UCSD-AML1 (cell line): Measurements from ENCODE around the gene GMCL1.
"Not testable (repeated sequence)": the region's sequence is repeated elsewhere in the genome, so short reads cannot be mapped to it uniquely, and the experiment has no call there.

Experiments used
- DNase-seq: peaks from one replicate; lab custom pipeline; 2025; ENCODE audit not compliant: unreplicated experiment; lab: John Stamatoyannopoulos, UW

Gene GMCL1

DNA sequence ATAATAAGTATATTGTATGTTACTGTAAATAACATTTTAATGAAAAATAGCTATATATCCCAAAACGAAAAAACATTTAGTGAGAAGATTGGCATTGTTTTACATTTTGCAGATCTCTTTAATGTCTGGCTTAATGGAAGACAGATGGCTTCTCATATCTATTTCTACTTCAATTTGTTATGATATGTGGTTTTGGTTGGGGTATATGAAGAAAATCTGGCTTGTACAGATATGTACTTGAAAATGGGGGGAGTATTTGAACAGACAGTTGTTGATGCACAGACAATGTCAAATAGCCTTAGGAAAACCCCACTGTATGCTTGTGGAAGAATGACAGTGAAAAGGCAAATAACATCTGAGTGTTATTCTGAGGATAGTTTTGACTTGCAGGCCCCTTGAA lies 23.6 kb upstream of the GMCL1 start:
- no peak for DNase-seq

DNA sequence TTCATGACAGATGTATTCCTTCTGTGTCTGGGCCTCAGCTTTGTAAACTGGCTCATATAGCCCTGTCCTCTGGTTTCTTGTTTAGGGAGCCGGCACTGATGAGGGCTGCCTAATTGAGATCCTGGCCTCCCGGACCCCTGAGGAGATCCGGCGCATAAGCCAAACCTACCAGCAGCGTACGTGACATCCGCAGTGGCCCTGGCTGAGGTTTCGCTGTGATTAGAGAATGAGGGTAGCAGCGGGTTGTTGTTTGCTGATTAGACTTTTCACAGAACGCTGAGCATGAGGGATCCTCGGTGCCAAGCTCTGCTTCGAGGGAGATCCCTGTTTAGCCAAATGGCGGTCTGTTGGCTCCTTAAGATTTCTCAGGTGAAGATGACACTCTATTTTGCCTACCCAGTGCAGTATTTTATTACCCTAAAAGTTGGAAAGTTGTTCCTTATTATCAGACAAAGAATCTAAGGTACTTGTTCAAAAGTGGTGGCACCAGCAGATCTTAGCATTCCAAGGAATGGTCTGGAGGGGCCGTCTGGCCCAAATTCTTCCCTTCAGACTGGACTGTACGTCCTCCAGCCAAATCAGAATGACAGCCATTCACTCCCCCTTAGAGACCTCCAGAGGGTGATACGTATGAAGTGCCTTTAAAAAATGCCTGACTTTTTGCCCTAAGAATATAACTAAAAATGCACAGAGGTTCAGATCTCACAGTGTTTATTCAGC lies 21.5 kb upstream of the GMCL1 start:
- DNase-seq = no peak

DNA sequence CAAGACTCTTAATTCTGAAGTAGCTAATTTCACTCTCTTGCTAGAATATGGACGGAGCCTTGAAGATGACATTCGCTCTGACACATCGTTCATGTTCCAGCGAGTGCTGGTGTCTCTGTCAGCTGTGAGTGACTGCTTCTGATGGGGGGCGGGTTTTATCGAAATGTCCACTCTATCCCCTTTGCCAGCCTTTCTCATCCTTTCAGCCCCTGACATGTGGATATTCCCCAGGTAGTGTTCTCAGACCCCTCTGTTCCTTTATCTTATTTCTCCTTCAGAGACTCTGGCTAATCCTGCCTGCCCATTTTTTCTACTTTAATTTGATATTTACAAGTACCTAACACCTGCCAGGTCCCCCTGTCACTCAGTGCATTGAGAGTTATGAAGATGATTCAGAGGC lies 18.9 kb upstream of the GMCL1 start:
- no peak for DNase-seq

DNA sequence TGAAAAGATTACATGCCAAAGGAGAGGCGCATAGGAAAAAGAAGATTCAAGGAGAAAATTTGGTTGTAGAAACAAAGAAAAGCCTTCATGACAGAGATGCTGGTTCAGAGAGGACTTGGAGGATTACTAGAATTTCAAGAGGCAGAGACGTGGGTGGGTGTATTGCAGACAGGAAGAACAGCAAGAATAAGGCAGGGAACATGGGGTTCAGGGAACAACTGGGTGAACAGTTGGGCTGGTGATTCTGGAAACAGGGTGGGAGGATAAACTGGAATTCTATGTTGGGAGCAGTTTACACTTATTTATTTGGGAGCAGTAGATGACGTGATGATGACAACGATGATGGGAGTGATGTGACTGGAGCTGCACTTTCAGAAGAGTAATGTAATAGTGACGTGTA lies 18.4 kb upstream of the GMCL1 start:
- DNase-seq = no peak

DNA sequence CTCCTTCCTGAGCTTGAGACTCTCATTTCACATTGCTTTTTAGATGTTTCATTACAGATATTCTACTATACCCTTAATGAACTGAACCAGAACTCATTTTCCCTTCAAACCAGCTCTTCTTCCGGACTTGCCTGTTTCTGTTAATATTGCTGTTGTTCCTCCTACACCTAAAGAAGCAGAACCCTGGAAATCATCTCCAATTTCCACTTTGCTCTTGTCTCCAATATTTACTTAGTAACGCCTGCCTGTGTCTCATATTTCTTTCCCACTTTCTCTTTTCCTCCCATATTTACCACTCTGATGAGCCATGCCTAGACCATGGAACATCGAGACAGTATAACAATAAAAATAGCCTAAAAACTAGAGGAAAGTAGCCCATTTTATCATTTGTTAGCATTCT lies 17.9 kb upstream of the GMCL1 start:
- no peak for DNase-seq

DNA sequence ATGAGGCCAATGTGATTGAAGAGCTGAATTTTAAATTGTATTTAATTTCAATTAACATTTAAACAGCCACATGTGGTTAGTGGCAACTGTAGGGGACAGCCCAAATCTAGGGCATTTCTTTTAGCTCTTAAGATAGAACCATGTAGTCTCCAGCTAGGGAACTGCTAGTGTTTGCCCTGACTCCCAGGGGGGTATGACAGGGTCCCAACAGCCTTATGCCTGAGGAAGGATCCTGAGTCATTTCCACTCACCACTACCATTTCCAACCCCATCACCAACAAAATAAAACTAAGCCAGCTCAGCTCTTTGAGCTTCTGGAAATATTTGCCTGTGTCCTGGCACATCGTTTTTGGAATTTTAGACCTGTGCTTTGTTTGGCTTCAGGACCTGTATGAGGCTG lies 13.7 kb upstream of the GMCL1 start:
- no peak for DNase-seq

DNA sequence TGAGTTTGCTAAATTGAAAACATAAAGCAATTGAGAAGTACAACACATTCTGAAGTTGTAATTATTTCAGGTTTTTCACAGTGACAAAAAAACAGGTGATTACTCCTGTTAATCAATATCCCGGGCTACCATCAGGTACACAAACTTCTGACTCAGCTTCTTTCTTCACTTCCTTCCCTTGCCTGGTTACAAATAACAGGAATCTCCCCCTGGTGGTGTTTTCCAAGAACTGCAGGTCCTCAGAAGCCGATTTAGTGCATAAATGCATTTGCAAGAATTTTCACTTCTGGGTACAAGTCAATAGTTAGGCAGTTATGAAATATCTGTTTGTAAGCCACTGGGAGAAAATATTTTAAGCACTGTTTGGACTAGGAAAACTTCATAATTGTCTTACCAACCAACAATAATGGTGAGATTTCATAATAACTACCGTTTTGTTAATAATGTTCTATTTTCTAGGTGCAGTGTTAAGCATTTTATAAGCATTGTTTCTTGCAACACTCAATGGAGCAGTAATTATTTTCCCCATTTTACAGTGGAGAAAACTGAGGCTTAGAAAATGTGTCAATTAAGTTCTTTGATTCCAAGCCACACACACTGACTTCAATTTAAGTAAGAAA lies 12.4 kb upstream of the GMCL1 start:
- no peak for DNase-seq

DNA sequence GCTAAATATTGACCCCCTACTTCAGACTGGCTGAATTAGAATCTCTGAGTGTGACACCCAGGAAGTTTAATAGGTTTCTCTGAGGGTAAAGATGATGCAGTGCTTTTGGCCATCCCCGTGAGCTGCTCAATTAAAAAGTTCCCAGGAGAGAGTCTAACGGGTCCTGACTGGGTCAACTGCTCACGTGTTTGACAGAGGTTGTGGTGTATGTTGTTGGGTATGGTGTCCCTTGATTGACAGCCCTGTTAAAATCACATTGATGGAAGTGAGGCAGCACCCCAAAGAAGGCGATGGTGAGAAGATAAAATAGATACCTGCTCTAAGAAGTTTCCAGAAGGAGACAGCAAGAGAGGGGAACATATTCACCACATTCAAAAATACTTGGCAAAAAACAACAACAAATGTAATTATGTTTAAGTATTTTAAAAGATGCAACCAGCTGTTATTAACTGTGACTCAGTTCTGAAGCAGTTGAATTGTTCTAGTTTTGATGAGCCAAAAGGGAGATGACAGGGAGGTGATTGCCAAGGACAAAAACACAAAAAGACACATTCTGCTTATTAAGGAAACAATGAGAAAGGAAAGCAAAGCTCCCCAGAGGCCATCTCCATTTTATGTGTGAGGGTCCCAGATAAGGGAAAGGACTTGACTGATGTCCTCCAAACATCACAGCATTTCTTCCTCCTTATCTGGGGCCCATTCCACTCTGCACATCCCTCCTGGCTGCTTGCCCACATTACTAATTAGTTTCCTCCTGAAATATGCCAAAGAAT lies 11.5 kb upstream of the GMCL1 start:
- DNase-seq = no peak

DNA sequence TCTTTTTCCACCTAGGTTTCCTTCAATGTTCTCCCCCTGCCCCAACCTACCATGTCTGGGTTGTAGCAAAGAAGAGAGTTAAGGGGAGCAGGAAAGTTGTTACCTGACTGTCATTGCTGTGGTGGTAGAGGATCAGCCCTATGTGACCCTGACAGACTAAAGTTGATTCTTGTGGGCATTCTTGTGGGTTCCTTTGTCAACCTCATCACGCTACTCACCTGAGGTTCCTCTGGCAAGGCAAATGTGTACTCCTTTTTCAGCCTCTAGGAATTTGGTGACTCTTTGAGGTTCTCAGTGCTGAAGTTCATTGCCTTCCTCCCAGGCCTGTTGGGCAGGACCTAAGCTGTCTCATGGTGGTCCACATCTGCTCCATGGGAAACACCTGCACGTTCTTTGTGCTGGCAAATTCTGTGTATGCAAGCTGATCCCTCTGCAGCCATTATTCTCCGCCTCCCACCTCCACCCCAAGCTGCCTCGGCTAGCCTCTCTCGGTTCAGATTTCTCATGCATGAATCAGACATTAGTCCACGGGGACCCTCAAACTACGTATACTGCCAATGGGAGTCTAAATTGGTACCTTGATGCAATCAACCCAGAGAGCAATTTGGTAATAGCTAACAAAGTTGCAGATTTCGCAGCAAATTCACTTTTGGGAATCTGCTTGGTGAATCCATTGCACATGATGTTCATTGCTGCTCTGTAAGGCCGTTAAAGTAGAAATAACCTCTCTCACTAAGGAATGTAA lies 1.5 kb upstream of the GMCL1 start:
- no peak for DNase-seq

DNA sequence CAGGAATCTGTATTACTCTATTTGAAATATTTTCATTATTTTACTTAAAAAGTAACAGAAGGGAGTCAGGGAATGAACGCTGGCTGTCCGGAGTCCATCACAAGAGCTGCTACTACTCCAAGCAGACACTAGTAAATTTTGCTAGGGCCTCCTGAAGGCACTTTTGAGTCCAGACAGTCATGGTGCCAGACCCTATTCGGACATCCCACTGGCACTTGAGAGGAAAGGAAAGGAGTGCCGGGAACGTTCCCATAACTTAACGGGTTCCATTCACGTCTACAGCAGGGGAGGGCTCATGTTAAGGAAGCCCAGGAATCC lies 563 bp upstream of the GMCL1 start:
- no peak for DNase-seq

DNA sequence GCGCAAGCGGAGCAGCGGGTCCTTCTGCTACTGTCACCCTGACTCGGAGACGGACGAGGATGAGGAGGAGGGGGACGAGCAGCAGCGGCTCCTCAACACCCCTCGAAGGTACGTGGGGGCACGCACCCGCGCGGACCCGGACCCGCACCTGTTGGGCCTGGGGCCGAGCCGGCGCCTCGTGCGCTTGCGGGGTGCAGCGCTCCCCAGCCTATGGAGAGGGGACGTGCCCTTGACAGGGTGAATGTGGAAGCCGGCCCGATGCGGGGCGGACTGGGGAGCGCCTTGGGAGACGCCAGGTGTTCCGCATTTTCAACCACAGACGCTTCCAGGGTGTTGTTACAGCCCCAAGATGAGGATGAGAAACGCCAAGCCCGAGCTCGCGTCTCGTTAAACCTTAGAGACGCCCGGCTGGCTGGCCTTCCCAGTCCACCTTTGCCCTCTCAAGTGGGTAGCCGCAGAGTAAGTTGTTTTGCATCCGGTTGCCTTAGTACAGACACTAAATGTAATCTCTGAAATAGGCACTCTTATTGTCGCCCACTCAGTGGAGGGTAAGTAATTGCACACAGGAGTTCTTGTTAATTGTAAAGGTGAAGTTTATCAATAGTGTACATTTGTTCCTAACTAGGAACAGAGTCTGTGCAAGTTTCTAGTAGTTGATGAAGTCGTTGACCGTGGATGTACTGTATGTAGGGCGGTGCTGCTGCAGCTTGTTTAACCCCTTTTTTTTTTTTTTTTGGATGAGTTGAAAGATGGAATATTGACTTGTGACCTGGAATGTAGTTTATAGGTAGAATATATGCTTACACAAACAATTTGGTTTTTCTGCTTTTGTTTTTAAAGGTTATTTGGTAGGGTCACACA lies 815 bp downstream of the GMCL1 start:
- peak; percentile 50 for DNase-seq

DNA sequence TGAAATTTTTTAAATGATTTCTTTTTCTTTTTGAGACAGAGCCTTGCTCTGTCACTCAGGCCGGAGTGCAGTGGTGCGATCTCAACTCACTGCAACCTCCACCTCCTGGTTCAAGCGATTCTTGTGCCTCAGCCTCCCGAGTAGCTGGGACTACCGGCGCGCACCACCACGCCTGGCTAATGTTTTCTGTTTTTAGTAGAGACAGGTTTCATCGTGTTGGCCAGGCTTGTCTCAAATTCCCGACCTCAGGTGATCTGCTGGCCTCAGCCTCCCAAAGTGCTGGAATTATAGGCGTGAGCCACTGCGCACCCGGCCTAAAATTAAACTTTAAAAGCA lies 1.4 kb downstream of the GMCL1 start:
- not testable (repeated sequence) for DNase-seq

DNA sequence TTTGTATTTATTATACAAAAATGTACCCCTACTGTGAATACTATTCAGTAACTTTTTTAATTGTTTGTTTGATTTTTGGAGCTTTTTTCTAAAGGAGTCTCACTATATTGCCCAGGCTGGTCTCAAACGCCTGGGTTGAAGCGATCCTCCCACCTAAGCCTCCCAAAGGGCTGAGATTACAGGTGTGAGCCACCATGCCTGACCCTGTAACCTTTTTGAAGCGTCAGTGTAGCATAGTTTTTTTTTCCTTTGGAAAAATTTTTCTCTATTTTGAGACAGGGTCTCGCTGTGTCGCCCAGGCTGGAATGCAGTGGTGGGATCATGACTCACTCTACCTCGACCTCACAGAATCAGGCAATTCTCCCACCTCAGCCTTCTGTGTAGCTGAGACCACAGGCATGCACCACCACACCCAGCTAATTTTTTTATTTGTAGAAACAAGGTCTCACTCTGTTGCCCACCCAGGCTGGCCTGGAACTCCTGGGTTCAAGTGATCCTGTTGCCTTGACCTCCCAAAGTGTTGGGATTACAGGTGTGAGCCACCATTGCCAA lies 2.0 kb downstream of the GMCL1 start:
- DNase-seq = no peak

DNA sequence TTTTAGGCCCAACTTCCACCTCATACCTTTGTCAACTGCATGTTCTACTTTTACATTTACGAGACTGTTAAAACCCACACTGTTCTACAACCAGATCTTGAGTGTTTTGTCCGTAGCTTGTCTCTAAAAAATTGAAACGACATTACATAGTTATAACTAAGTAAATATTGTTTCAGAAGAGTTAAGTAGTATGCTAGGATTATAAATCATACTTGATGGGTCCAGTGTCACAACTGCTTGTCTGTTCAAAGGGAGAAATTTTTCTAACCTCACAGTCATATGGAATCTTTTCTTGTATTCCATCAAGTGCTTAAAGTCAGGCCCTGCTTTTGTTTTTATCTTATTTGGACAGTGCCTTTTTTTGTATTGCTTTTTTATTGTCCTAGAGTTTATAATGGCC lies 4.3 kb downstream of the GMCL1 start:
- DNase-seq = no peak

DNA sequence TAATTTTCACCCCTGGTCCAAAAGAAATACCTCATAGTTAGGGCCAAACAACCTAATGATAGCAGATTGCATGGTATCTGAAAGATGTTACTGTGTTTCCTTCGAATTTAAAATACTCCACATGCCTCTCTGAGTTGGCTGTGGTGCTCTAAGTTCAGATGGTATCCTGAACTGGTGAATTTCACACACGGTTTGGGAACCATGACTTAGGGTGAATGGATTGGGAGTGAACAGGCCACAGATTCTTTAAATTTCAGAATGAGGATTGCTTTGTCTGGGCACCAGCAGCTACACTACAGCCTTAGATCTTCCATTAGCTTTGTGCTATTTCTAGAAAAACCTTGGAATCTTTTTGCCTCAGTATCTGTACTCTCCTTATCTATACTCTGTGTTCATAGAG lies 6.2 kb downstream of the GMCL1 start:
- DNase-seq = no peak

DNA sequence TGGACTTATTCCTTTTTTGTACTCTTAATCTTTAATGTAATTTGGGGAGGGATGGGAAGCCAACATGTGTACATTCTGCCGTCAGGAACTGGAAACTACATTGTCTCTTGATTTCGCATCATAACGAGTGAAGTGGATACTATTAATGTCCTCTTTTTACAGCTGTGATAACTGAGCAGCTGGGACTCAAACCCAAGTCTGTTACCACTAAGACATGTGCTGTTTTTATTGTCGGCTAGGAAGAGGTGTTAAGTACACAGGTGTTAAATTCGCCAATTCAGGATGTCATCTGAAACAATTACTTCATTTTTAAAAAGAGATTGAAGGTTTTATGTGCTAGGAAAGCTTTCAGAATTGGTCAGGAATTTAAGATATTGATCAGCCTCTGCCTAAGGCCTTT lies 6.9 kb downstream of the GMCL1 start:
- no peak for DNase-seq

DNA sequence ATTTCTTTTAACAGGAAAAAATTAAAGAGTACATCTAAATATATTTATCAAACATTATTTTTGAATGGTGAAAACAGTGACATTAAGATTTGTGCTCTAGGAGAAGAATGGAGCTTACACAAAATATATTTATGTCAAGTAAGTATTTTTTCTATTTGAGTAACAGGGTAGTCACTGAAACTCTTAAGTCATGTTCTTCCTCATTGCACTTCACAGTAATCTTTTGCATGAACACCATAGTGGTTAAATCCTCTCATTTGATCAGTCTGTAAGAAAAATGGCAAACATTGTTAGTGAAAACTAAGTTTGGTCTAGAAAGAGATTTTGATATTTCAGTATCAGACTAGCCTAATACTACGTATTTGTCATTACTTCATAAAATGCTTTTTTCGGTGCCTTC lies 8.1 kb downstream of the GMCL1 start:
- DNase-seq = no peak

DNA sequence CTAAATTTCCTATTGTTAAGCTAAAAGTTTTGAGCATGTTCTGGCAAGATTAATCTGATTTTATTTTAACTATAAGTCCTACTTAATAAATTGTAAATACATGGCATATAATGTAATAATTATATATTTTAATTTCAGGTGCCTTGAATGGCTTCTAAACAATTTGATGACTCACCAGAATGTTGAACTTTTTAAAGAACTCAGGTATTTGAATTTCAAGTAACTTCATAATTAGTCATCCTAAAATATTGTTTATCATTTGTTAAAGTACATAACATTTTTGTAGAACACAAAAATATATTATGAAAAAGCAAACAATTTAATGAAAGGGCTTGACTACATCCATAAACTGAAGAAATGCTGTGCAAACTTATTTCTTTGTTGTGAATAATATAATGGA lies 14.5 kb downstream of the GMCL1 start:
- no peak for DNase-seq

DNA sequence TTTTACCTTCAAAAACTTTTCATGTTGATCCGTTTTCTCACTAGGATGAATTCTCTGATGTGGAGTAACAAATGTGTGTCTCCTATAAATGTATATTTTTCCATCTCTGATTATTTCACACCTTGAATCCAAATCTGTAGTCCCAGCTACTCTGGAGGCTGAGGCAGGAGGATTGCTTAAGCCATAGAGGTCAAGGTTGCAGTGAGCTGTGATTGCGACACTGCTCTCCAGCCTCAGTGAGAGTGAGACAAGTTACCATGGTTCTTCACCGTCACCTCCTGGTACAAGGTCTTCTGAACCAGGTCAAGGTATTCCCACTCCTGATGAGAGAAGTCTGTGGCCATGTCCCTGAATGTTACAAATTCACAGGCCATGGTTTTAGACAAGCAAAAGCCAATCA lies 15.1 kb downstream of the GMCL1 start:
- DNase-seq = no peak

DNA sequence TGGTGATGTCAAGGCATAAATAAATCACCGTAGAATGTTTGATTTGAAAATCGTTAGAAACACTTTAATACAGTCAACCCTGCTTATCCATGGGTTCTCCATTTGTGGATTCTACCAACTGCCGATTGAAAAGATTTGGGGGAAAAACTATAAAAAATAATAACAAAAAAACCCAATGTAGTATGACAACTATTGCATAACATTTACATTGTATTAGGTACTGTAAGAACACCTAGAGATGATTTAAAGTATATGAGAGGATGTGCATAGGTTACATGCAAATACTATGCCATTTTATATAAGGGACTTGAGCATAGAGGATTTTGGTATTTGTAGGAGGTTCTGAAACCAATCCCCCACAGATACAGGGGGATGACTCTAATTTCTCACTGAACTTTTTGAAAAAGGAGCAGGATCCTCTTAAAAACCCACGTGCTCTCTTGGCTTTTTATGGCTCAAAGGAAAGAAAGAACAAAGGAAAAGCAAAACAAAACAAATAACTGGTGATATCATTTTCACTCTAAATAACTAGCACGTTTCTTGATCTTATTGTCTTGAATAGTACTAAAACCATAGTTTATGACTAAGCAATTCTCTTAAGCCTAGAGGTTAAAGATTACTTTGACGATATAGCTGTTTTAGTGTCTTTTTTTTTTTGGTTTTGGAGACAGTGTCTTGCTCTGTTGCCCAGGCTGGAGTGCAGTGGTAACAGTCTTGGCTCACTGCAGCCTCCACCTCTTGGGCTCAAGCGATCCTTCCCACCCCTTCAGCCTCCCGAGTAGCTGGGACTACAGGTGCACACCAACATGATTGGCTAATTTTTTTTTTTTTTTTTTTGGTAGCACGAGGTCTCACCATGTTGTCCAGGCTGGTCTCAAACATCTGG lies 17.0 kb downstream of the GMCL1 start:
- no peak for DNase-seq
